Measurements from ENCODE around the gene PGAM4. TPM values are rescaled to one million over a fixed set of nuclear protein-coding genes. Genes with fewer than 3 reads are reported as not detected.

The PGAM4 gene
- 0.17 to 0.46 TPM (median 0.36 TPM) in 3 of 5 replicates, not detected in the others for total RNA-seq (2022; extraction: Qiagen RNA extraction; ENCODE audit: low read depth)

GRCh38 chrX:77969538-77969937 lies at the start of gene PGAM4:
Gene PGAM4 (minus strand): TSS chrX:77969638. CDS start chrX:77969638, 0 bp downstream.

Other genes with a start within 250 kb of the PGAM4 start
- 17.4 to 30.7 TPM (median 26.4 TPM) in 5 replicates for gene ATRX, start 183.4 kb downstream of the PGAM4 start, total RNA-seq (2022; extraction: Qiagen RNA extraction; ENCODE audit: low read depth)
- gene MAGT1, start 74.2 kb downstream of the PGAM4 start, total RNA-seq (2022; extraction: Qiagen RNA extraction; ENCODE audit: low read depth): 37.3 to 49.0 TPM (median 44.2 TPM) in 5 replicates
- 557 to 700 TPM (median 577 TPM) in 5 replicates for gene COX7B, start 70.2 kb downstream of the PGAM4 start, total RNA-seq (2022; extraction: Qiagen RNA extraction; ENCODE audit: low read depth)
- gene ATP7A, start 58.9 kb downstream of the PGAM4 start, total RNA-seq (2022; extraction: Qiagen RNA extraction; ENCODE audit: low read depth): 3.0 to 4.3 TPM (median 4.1 TPM) in 5 replicates
- 583 to 648 TPM (median 611 TPM) in 5 replicates for gene PGK1, start 134.6 kb upstream of the PGAM4 start, total RNA-seq (2022; extraction: Qiagen RNA extraction; ENCODE audit: low read depth)
- gene TAF9B, start 170.0 kb upstream of the PGAM4 start, total RNA-seq (2022; extraction: Qiagen RNA extraction; ENCODE audit: low read depth): 12.6 to 17.0 TPM (median 13.3 TPM) in 5 replicates

Measured in A549 treated with DMSO at 1 μM for 4 hours (cell line).